VCaP (cell line): Measurements from ENCODE around the gene MPL.

Experiments used
- H3K27ac ChIP-seq: fragments of 450-650 bp; 2 replicates; pipeline ENCODE4 v1.5.1; 2017
- CTCF ChIP-seq: fragments of 450-650 bp; conservative IDR thresholded peaks from 2 replicates; pipeline ENCODE4 v1.5.1; 2017; ENCODE audit warnings: mild to moderate bottlenecking, moderate library complexity

MPL gene

GRCh38 chr1:43314233-43314632 lies 23.4 kb upstream of the MPL start:
- TF ChIP-seq CTCF, result no peak
- no peak overlapping the region for H3K27ac ChIP-seq

- no peak for TF ChIP-seq CTCF
- H3K27ac ChIP-seq, result no peak overlapping the region
These were observed 22.1 kb upstream of the MPL start for GRCh38 chr1:43315481-43315880.

GRCh38 chr1:43315963-43316737 lies 21.5 kb upstream of the MPL start:
- no peak overlapping the region for H3K27ac ChIP-seq
- TF ChIP-seq CTCF, result no peak

- no peak for TF ChIP-seq CTCF
These were observed 20.7 kb upstream of the MPL start for GRCh38 chr1:43316738-43317520.

GRCh38 chr1:43317817-43318471 lies 19.7 kb upstream of the MPL start:
- H3K27ac ChIP-seq, result no peak overlapping the region
- no peak for TF ChIP-seq CTCF

More at GRCh38 chr1:43316738-43317520, 20.7 kb upstream of the MPL start:
- H3K27ac ChIP-seq, result no peak overlapping the region

- H3K27ac ChIP-seq, result no peak overlapping the region
- TF ChIP-seq CTCF, result no peak
These were observed 18.8 kb upstream of the MPL start for GRCh38 chr1:43318831-43319230.

- no peak overlapping the region for H3K27ac ChIP-seq
- TF ChIP-seq CTCF, result no peak
These were observed 18.3 kb upstream of the MPL start for GRCh38 chr1:43319288-43319687.
